UCSD-AML1 (cell line): ENCODE data around the gene LYSMD4.
"Not testable (repeated sequence)": the region's sequence is repeated elsewhere in the genome, so short reads cannot be mapped to it uniquely, and the experiment has no call there.

Source experiments
- DNase-seq: peaks from one replicate; lab custom pipeline; 2025; ENCODE audit not compliant: unreplicated experiment; lab: John Stamatoyannopoulos, UW

The LYSMD4 gene

DNA sequence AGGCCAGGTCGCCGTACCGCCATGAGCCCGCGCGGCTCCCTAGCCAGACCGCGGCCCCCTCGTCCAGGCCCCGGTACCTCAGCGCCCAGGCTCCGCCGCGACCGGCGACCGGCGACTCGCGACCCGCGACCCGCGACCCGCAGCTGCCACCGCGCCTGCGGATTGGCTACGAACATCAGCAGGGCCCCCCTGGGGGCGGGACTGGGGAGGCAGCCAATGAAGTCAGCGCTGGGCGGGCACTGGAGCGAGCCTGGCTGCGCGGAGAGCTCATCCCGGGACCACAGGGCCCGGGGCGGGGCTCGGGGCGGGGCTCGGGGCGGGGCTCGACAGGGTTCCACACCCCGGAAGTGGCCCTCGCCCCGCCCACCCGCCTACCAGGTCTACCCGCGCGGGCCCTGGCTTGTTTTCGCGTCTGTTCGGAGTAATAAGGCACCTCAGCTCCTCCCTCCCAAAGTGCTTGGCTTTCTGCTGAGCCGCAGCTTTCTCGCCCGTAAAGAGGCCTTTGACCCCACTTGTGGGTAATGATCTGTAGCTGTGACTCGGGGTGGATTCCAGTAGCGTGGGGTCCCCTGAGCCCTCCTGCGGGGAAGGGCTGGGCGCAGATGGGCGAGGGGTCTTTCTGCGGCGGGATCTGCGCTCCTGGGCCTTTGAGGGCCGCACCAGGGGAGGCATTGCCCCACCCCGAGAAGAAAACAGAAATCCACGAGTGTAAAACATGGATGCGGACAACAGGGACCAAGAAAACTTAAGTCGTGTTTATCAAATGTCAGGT, at the start of gene LYSMD4:
Gene LYSMD4 (minus strand): TSS at position 170 of the 772 bp plus-strand sequence. CDS start 1,438 bp downstream, outside the sequence.
- DNase-seq: peak; percentile 96

DNA sequence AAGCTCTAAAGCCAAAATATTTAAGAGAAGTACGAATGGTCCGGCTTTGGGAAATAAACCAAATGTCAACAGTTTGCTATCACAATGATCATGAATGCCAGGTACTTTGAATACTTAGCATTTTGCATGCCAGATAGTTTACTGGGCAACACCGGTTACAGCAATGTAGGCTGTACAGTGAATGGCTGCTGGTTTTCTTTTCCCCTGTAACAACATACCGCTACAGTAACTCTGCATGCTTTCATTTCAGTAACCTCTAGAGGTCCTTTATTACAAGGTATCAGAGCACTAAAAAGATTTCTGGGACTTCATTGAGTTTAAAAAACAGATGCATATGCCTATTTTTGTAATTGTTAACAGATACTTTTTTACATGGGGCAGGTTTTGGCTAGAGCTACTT, 48.8 kb upstream of the LYSMD4 start:
- not testable (repeated sequence) for DNase-seq

DNA sequence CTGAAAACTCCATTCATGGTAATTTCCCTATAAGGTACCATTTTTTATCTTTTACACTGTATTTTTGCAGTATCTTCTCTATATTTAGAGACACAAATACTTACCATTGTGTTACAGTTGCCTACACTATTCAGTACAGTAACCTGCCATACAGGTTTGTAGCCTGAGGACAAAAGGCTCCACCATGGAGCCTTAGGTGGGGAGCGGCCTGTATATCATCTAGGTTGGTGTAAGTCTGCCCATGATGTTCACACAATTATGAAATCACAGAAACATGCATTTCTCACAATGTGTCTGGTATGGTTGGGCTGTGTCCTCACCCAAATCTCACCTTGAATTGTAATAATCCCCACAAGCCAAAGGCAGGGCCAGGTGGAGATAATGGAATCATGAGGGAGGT, 43.9 kb upstream of the LYSMD4 start:
- DNase-seq: no peak

DNA sequence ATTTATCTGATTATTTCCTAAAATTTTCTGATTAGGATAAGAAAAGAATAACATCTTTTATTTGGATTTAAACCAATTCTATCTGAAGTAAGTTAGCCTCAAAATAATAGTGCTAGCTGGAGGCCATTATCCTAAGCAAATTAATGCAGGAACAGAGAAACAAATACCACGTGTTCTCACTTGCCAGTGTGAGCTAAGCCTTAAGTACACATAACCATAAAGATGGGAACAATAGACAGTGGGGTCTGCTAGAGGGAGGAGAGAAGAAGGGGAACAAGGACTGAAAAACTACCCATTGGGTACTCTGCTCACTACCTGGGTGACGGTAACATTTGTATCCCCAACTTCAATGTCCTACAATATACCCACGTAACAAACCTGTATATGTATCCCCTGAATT, 31.3 kb upstream of the LYSMD4 start:
- no peak for DNase-seq

DNA sequence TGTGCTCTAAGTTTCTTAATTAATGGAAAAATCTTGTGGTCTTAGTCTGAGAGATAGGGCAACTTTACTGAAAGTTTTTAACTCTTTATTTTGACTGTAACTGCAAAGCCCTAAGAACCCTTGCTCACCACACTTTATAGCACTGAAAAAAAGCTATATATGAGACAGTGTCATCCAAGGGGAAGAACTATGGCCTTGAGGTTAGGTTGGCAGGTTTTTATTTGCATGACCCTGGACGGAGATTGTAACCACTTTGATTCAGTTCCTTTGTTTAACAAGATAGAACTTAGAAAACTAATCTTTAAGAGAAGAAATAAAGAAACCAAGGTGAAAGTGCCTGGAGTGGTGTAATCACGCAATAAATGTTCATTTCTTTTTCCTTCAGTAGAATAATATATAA, 30.6 kb upstream of the LYSMD4 start:
- no peak for DNase-seq

DNA sequence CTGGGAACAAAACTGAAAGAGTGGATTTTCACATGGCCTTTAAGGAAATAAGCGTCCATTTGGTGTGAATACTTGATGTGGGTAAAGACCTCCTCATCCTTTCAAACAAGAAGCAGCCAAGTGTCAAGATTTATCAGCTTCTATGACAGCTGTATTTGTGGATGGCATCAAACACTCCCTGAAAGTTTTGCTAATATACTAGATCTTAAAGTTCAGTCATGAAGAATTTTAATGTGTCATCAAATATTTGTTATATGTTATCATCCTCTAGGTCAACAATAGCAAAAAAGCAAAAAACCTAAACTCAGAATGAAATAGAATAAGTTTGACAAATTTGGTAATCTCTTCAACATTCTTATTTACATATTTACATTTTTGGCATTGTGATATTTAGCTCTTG, 29.1 kb upstream of the LYSMD4 start:
- no peak for DNase-seq

DNA sequence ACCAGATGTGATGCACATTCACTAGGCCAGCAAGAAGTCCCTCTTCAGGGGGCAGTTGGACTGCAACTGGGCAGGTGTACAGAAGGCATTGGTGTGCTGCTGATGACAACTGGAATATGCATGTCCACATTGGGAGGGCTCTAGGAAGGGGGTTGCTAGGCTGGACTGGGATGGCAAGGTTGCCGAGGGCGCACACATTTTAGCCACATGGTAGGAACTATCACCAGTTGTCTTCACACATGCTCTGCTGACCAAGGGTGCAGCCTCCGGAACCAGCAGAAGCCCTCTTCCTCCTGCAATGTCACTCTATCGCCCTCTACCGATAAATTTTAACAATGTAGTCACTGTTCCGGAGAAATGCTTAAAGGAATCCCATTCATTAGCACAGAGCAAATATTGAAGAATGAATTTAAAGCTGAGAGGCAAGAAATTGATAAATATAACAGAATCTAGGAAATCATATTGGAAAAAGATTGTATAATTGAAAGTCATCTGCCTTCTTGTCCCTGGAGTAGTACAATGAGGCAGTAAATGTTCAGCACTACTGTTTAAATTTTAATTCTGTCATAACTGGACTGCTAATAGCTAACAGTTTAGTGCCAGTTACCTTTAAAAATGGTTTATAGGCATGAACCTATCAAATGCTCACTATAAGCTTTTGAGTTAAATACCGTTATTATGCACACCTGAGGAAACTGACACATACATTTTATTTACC, 22.6 kb upstream of the LYSMD4 start:
- DNase-seq: peak; percentile 30

DNA sequence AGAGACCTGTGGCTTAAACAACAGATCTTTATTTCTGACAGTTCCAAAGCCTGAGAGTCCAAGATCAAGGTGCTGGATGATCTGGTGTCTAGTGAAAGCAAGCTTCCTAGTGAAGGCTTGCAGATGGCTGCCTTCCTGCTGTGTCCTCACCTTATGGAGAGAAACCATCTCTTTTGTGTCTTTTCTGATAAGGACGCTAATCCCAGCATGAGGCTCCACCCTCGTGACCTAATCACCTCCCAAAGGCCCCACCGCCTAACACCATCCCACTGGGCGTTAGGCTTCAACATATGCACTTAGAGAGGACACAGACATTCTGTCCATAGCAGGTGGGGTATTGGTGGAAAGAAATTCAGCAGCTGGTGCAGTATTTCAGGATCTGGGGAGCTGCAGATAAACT, 19.8 kb upstream of the LYSMD4 start:
- no peak for DNase-seq

DNA sequence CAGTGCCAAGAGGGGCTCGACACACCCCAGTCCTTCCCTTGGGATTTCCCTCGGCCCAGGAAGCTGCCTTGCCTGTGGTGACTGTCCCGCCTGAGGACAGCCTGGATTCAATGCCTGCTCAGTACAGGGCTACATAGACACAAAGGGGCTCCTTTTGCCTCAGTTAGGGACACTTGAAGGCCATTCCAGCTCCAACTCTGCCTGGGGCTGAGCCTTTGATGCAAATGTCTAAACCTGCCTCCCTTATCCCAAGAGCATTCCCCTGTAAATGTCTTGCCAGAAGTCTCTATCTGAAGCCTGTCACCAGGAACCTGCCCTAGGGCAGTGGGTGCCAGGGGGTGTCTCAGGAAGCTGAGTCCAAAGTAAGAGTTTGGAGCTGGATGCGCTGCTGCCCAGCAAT, 19.3 kb upstream of the LYSMD4 start:
- no peak for DNase-seq

DNA sequence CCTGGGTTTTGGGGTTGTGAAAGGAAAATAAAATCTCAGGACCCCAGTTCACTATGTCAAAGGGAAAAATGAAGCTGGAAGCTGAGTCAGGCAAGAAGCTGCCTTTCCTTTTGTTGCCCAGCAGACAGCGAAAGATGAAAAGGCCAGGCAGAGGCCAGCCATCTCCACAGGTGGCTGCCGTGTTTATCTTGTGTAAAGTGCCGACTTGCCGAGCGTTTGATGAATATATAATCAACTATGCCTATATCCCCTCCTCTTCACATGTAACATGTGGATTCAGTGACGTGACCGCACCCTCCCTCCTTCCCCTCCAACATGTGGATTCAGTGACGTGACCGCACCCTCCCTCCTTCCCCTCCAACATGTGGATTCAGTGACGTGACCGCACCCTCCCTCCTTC, 17.1 kb upstream of the LYSMD4 start:
- DNase-seq: not testable (repeated sequence)

DNA sequence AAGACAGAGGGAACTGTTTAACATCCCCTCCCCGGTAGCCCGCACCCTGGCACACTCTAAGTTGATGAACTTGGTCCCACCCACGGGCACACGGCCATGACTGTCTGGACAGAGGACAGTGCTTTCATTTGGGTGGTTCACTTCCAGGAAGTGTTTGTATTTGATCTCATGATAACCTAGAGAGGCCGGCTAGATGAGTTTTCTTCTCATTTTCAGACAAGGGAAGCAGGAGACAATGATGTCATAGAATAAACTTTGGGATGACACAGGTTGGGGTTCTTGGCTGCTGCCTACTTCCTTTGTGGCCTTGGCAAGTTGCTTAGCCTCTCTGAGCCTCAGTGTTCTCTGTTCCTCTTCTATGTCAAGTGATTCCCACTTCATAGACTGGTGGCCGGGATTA, 16.1 kb upstream of the LYSMD4 start:
- no peak for DNase-seq

DNA sequence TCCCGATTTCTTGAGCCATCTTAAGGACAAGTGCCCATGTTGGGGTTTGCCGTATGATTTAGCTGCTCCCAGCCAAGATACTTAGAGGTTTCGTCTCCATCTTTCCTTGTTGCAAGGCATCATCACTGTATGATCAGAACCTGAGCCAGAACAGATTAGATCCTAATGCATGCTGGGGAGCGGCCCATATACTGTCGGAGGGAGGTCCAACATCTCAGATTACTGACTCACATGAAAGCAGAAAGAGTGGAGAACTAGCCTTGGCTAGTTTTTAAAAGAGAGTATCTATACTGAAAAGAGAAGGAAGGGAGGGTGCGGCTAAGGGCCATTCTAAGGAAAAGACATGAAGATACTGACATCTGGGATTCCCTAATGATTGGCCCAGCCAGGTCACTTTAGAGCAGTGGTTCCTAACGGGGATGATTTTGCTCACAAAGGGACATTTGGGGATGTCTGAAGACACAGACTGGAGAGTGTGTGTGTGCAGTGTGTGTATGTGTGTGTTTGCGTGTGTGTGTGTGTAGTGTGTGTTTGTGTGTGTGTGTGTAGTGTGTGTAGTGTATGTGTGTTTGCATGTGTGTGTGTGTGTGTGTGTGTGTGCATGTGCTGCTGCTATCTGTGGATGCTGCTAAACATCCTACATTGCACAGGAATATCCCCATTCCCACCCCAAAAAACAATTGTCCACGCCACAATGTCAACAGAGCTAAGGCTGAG, 12.3 kb upstream of the LYSMD4 start:
- DNase-seq: no peak

DNA sequence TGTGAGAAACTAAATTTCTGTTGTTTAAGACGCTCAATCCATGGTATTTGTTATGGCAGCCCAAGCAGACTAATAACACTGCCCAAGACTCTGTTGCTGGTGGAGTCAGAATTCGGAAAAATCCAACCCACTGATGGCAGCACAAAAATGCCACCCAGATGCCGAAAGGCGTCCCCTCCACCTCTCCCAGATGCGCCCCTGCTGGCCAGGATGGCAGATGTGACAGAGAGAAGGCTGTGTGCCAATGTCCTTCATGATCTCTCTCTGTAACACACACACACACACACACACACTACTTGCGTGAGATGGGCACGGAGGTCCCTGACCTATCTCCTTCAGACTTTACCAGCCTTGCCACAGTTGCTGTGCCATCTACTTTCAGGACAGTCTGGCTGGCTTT, 10.9 kb upstream of the LYSMD4 start:
- no peak for DNase-seq

DNA sequence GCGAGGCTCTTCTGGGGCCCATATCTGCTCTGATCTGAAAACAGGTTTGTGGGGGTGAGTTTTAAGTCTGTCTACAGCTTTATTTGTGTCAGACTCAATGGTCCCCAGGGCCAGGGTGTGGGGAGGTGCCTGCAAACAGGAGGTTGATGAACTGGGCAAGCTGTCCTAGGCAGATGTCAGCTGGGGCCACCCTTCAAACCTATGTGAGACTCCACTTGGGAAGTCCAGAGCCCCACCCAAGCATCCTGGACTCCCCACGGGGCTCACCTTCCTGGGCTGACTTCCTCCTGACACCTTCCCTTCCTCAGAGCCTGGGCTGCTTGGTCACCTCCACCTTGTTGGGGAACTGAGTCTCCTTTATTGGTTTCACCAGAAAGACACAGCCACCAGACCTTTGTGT, 8.6 kb upstream of the LYSMD4 start:
- no peak for DNase-seq

DNA sequence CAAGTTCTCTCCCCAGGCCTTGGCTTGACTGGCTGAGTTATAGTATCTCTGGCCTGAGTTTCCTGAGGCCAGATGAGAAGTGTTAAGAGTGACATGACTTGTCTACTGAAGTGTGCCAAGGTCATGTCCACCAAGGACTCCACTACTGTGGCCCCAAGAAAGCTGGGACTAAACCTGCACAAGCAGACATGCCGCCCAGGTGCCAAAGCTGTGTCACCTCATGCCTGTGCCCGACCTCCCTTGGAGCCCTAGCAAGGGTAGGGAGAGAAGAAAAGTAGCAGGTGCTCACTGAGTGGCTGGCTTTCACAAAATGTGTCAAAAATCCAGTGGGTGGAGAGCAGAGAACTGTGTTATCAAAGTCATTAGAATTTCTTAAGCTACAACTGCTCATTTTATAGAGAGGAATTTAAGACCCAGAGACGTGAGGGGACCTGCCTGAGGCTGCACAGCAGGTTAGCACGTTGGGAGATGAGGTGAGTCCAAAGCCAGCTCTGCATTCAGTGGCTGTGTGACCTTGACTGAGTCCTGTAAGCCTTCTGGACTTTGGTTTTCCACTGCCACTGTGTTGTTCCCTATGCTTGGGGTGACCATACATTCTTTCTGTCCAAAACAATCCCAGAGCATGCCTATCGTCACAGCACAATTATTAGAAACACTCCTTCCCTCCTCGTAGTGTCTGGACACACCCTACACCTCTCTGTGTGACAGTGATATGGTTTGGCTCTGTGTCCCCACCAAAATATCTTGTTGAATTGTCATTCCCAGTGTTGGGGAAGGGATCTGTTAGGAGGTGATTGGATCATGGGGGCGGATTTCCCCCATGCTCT, 5.0 kb upstream of the LYSMD4 start:
- DNase-seq: no peak

DNA sequence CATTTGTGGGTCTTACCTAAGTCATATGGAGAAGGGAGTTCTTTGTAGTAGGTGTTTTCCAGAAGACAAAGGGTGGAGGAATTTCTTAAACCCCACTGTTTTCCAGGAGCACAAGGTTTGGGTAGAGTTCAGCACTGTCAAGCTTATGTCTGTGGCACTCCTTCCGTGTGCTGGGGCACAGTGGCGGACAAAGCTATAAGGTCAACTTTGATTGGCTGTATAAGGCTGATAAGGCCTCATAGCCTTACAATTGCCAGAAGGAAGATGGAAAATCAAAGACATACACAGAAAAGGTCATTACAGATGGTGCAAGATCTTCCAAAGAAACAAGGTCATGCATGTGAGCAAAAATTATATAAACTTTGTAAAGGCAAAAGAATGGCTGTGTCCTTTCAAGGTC, 3.5 kb upstream of the LYSMD4 start:
- DNase-seq: no peak

DNA sequence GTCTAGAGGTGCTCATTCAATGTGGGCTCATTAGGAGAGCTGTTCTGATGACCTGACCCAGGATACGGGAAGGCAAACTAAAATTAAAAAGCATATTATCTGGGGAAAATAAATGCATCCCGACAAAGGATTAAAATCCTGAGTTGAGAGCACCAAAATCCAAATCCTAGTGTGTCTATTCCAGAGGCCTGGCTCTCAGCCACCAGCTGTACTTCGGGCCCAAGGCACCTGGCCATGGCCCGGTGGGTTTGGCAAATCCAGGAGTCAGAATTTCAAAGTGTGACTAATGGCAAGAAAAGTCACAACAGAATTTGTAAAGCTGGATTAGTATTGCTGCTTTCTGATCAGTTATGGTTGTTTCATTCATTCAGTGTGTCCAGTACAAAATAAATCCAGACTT, 2.6 kb upstream of the LYSMD4 start:
- DNase-seq: no peak

DNA sequence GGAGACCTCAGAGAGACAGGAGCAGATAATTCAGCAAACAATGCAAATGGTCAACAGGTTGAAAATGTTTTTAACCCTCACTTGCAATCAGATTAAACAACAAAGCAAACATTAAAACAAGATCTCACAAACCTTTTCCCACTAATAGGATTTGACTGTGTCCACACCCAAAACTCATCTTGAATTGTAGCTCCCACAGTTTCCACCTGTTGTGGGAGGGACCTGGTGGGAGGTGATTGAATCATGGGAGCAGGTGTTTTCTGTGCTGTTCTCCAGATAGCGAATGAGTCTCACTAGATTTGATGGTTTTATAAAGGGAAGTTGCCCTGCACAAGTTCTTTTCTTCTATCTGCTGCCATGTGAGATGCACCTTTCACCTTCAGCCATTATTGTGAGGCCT, 1.3 kb upstream of the LYSMD4 start:
- DNase-seq: no peak

DNA sequence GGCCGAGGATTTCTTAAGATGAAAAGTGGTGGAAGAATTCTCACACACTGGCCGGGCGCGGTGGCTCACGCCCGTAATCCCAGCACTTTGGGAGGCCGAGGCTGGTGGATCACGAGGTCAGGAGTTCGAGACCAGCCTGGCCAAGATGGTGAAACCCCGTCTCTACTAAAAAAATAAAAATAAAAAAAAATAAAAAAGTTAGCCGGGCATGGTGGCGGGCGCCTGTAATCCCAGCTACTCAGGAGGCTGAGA, 729 bp upstream of the LYSMD4 start:
- not testable (repeated sequence) for DNase-seq

DNA sequence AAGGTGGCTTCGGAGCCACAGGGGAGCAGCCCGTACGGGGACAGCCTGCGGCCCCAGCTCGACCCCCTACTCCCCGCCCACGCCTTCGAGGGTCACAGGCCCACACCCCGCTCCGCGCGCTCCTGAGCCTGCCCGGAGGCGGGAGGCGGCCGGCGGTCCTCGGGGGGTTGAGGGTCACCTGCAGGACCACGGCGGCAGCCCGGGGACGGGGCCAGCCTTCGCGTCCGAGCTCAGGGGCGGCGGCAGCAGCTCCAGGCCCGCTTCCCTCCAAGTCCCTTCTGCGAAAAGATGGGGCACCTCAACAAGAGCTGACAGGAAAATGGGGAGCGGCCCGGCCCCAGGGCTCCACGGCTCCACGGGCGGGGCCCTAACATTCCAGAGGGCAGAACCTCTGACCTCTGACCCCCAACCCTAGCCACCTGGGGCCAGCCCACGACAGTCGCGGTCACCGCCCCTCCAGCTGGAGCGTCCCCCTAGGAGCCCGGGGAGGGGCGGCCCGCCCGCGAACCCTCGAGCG, 428 bp downstream of the LYSMD4 start:
- no peak for DNase-seq

DNA sequence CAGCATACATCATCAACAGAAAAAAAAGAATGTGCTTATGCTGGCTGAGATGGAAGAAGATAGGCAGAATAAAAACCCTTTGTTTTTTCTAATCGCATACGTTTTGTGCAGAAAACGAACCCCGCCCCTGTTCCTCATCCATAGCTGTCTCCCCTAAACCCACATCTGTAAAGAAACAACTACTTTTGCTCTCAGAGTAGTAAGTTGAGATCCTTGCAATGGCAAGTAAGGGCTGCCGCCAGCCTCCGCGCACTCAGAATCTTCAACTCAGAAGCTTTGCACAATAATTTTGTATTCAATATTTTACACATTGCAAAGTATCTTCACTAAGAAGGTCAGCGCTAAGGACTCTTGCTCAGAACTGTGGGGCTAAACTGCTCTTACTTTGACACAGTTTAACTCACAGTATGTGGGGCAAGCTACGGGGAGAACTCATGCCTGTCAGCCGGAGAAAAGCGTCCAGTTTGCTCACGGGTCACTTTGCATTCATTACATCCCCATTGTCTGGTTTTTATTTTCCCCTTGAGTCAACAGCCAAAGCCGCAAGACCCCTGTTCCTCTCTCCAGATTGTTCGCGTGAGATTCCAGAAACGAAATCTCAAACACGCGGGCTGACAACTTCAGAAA, 1.0 kb downstream of the LYSMD4 start:
- no peak for DNase-seq
